GM21526 (cell line): ENCODE measurements around the gene LCP2.
A peak's percentile ranks its signal among the peaks of the same experiment; 100 is the strongest.

Source experiments
- ATAC-seq: cut with Tn5 transposase; IDR thresholded peaks from one replicate; pipeline ENCODE4 v1.9.1; 2021; ENCODE audit warnings: moderate library complexity; ENCODE audit not compliant: unreplicated experiment, low FRiP score

LCP2 gene

GRCh38 chr5:170297589-170298462 is at the start of gene LCP2:
Gene LCP2 (minus strand): TSS chr5:170297777. CDS start chr5:170297611, 166 bp downstream.
- peak; percentile 50 for ATAC-seq

DNA sequence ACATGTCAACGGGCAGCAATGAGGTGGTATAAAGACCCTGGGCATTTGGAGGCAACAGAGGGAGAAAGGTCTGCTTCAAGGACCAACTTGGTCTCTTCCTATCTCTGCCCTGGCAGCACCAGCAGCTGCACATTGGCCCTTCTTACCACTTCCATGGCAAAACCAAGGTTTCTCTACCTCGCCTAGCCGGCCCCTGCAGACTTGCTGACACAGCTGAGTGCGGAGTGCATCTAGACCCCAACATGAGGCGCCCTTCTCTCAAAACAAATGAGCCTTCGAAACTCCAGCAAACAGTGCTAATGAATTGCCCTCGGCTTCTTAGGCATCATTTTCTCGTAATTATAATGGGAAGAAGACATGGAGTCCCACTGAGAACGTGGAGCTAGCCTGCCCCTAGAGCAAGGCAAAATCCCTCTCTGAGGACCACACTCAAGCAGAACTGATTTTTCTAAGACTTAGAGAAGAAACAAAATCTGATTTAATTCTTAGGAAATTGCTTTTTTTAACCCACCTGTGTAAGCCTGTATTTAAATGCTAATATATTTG is 49.5 kb upstream of the LCP2 start:
- no peak for ATAC-seq

DNA sequence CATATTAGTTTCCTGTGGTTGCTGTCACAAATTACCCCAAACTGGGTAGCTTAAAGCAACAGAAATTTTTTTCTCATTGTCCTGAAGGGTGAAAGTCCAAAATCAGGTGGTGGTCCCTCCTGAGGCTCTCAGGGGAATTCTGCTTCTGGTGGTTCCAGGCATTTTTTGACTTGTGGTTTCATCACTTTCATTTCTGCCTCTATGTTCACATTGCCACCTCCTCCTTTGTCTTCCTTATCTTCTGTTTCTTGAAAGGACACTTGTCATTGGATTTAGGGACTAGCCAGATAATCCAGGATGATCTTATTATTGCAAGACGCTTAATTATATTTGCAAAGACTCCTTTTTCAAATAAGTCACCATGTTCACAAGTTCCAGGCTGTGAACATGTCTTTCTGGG is 48.4 kb upstream of the LCP2 start:
- ATAC-seq: no peak

- no peak for ATAC-seq
Measured at GRCh38 chr5:170343177-170343576, 45.6 kb upstream of the LCP2 start.

DNA sequence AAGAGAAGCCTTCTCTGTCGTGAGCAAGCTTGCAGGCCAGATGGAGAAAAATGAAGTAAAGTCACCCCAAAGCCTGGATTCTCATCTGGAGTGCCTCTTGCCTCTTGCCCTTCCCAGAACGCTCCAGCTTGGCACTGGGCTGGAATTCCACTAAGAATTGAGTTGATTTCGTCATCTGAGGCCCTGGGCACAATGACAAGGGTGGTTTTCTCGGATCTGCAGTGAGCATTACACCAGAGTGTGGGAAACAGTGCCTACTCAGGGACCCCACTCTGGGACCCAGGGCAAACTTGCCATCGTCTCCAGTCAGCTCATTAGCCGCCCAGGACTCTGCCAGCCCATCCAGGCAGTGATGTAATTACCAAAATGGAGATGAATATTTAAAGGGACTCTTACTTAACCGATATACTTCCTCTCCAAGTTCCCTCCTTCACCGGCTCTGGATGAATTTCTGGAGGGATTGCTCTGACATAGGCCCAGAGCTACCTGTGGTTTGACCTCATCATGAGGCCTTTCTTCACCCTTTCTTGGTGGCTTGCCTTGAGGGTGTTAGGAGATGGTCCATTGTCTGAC is 44.7 kb upstream of the LCP2 start:
- no peak for ATAC-seq

GRCh38 chr5:170341545-170341944 is 44.0 kb upstream of the LCP2 start:
- no peak for ATAC-seq

GRCh38 chr5:170339780-170340167 is 42.2 kb upstream of the LCP2 start:
- no peak for ATAC-seq

GRCh38 chr5:170338933-170339779 is 41.6 kb upstream of the LCP2 start:
- peak; percentile 89 for ATAC-seq

GRCh38 chr5:170338291-170338690 is 40.7 kb upstream of the LCP2 start:
- no peak for ATAC-seq

GRCh38 chr5:170337045-170337733 is 39.6 kb upstream of the LCP2 start:
- no peak for ATAC-seq

DNA sequence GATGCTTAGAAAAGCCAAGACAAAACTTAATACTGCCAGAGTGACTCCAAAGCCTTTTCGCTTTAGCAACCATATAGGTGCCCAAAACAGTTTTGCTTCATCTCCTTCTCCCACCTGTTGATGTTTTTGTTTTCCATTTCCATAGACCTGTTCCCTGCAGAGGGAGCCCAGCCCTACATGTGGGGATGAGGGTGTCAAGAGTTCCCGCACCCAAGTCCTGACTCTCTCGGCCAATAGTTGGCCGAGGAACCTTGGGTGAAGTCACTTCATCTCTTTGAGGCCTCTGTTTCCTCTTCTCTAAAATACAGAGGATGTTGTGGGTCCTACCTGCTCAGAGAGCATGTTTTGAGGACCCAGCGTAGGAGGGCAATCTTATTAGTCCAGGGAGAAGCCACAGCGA is 38.5 kb upstream of the LCP2 start:
- no peak for ATAC-seq

DNA sequence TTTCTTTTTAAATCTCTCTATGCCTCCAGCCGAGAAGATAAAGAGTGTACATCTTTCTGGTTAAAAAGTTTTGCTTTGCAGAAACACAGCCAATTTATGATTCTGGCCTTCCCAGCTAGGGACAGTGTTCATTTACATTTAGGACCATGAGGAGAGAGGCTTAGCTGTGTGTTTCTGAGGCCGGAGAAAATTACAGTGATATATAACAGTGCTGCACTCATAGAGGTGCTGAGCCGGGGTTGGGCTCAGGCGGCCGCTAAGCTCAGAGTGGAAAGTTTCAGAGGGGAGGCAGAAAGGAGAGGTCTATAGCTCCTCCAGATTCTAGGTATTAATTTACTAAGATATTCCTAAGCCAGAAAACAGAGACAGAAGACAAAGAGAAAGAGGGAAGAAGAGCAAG is 37.0 kb upstream of the LCP2 start:
- no peak for ATAC-seq

- ATAC-seq: peak; percentile 36
Measured at GRCh38 chr5:170333161-170333910, 35.8 kb upstream of the LCP2 start.

DNA sequence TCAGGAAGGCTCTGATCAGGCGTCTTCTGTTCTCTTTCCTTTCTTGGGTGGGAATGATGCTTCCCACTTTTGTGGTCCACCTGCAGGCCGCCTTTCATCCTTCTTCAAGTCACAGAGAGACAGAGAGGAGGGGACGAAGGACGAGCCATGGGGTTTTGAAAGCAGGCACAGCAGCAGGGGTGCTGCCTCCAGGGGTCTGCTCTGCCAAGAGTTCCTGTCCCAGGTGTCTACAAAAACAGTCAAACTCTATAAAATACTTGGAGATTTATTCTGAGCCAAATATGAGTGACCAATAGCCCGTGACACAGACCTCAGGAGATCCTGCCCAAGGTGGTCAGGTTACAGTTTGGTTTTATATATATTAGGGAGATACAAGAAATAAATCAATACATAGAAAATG is 34.5 kb upstream of the LCP2 start:
- no peak for ATAC-seq

- ATAC-seq: no peak
Measured at GRCh38 chr5:170330568-170331054, 33.0 kb upstream of the LCP2 start.

DNA sequence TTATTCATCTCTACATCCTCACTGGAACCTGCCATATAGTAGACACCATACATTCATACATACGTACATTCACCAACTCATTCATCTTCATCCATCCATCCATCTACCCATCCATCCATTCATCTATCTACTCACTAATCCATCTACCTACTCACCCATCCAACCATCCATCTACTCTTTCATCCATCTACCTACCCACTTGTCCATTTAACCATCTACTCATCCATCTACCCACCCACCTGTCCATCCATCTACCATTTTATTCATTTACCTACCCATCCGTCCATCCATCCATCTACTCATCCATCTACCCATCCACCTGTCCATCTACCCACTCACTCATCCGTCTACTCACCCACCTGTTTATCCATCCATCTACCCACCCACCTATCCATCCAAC is 31.9 kb upstream of the LCP2 start:
- no peak for ATAC-seq

GRCh38 chr5:170327829-170328228 is 30.3 kb upstream of the LCP2 start:
- ATAC-seq: no peak

DNA sequence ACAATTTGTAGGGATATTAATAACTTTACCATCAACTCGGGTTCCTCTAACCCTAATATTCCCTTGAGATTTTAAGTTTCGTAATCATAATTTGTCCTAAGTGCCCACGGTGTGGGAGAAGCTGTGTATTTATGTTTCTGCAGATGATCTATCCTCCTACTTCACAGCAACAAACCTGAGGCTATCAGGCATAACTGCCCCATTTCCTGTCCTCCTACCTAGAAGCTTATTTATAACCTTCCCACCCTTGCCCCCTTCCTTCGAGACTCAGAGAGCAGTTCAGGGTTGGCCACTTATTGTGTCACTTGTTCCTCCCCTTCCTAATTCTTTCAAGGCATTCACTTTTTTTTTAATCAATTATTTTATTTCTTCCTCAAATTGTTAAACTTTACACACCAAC is 29.6 kb upstream of the LCP2 start:
- peak; percentile 47 for ATAC-seq

DNA sequence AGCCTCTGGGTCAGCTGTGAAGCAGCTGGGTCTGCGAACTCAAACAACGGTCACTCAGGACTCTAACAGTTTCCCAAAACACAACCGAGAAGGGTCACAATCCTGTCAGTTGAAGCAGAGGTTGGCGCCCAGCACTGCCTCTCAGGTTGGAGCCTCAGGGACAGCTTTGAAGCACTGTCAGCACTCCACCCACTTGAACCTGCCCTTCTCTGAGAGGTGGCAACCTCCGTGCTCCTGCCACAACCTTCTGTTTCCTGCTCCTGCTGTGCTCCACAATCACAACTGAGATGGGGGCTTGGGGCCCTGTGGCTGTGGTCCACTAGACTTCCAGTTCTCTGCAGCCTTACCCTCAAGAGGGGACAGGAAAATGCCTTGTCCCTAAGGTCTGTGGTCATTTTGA is 21.7 kb upstream of the LCP2 start:
- ATAC-seq: no peak

DNA sequence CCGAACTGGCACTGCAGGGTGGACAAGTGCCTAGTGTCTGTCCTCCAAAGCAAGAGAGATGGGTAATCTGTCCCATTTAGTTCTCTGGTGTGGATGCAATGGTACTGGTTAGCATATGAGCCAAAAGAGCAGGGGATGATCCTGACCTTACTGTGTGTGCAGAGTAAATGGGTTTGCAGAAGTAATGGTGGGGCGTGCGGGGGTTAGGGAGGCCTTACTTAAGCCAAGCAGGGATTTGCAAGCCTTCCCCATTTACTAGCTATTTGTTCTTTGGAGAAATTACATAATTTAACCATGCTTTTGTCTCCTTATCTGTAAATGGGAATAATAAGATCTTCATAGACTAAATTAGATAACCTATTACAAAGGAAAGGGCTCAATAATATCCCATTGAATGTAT is 19.9 kb upstream of the LCP2 start:
- ATAC-seq: no peak
